Loucy (cell line): Measurements from ENCODE around the gene BAX.

Source experiments
- EZH2phosphoT487 ChIP-seq: fragments of 200-600 bp; IDR thresholded peaks from 2 replicates; pipeline ENCODE4 v1.6.1; 2018; ENCODE audit warnings: antibody characterized with exemption, mild to moderate bottlenecking, moderate library complexity, borderline replicate concordance
- TF ChIP-seq, protein P1 (sequence below): fragments of 200-600 bp; sonication (generic); conservative IDR thresholded peaks from 2 replicates; pipeline ENCODE4 v1.5.1; 2014; ENCODE audit warnings: mild to moderate bottlenecking, antibody characterized with exemption, low read length

DNA sequence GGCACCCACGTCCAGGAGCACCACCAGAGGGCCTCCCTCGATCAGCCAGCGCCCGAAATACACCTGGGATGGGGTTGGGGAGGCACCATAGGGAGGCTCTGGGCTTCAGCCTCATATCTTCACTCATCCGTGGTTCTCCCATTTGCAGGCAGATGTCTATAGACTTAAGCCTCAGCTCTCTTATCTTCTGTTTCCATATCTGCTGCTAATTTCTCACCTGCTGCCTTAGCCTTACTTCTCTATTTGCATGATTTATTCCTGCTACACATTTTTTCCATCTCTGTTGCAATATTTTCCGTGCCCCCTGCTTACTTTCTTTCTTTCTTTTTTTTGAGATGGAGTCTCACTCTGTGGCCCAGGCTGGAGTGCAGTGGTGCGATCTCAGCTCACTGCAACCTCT, 32.6 kb downstream of the BAX start:
- TF ChIP-seq, protein P1, sequence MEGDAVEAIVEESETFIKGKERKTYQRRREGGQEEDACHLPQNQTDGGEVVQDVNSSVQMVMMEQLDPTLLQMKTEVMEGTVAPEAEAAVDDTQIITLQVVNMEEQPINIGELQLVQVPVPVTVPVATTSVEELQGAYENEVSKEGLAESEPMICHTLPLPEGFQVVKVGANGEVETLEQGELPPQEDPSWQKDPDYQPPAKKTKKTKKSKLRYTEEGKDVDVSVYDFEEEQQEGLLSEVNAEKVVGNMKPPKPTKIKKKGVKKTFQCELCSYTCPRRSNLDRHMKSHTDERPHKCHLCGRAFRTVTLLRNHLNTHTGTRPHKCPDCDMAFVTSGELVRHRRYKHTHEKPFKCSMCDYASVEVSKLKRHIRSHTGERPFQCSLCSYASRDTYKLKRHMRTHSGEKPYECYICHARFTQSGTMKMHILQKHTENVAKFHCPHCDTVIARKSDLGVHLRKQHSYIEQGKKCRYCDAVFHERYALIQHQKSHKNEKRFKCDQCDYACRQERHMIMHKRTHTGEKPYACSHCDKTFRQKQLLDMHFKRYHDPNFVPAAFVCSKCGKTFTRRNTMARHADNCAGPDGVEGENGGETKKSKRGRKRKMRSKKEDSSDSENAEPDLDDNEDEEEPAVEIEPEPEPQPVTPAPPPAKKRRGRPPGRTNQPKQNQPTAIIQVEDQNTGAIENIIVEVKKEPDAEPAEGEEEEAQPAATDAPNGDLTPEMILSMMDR: peak; percentile 16; the same call in 1 of the 2 replicates
- TF ChIP-seq EZH2phosphoT487: no peak
